ENCODE data around the gene CIT.
"Not testable (repeated sequence)": the region's sequence is repeated elsewhere in the genome, so short reads cannot be mapped to it uniquely, and the experiment has no call there.

CIT gene

GRCh38 chr12:119727600-119728443, 149.3 kb downstream of the CIT start:
- DNase-seq: no peak

DNA sequence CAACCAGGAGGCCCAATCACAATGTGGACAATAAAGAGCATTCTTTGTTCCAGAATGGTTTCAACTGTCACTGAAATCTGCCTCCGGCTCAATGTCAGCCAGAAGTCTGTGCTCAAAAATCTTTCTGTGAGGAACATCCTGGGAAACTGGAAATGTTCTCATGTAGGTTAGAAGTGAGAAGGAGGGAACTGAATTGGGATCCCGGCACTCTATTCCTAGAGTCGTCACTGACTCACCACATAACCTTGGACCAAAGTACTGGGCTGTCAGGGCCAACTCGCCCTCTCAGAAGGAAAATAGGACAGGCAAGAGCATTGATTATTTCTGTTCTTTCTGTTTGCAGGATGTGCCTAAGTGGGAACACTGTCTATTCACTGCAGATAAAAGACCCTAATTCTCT, 151.6 kb downstream of the CIT start:
- DNase-seq: no peak

DNA sequence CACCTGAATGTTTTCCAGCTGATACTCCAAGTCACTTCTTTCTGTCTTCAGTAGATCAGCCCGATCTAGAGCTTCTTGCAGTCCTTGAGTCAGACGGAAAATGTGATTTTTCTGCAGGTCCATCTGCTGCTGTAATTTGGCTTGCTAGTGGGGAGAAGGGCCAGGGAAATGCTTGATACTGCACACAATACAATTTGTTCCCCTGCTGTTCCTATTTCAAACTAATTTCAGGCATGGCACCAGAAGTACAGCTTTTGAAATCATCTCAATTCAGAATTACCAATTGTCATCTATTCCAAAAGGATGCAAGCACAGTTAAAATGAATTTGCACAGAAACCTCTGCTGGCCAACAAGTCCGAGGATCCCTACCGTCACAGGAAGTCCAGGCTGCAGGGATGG, 155.8 kb downstream of the CIT start:
- DNase-seq: no peak

DNA sequence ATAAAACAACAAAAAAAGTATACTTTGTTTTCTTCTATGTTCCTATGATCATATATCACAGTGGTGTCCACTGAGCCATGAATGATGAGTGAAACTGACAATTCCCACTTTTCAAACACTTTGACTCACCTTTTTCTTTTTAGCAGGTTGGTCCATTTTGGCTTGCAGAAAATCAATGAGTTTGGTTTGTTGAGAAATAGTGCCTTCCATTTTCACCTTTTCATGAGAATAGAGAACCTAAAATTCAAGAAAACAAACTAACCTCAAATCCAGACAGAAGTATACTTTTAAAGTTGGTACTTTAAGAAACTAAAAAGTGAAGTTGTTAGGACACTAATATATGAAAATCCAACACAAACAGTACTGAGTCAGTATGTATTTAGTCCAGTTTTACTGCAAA, 156.8 kb downstream of the CIT start:
- no peak for DNase-seq

- no peak for DNase-seq
Observed at GRCh38 chr12:119718141-119718540, 159.0 kb downstream of the CIT start.

DNA sequence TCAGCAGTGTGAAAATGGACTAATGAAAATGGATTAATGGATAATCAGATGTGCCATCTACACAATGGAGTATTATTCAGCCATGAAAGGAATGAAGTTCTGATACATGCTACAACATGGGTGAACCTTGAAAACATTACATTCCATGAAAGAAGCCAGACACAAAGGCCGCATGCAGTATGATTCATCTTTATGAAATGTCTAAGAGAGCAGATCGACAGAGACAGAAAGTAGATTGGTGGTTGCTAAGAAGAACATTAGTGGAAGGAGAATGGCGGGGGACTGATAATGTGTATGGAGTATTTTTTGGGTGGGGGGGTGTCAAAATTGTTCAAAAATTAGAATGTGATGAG, 161.9 kb downstream of the CIT start:
- DNase-seq: no peak

- DNase-seq: no peak
Observed at GRCh38 chr12:119714614-119715267, 162.4 kb downstream of the CIT start.

DNA sequence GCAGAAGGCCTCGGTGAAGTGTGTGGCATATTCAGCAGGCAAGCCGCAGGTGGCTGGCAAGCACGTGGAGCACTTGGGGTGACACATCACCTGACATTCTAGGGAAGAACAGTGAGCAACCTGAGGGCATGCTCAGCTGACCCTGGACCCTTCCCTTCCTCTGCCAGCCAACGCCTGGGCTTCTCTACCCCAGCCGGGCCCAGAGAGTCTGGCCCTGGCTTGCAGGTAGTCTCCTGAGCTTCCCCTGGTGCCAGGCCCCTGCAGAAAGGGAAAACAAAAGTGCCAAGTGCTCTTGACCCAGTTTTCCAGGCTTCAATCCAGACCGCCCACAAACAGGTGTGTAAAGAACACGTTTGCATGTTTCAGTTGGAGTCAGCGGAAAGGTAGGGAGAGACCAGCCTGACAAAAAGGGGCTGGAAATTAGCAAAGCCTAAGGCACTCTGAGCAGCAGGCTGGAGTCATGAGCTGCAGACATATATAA, 163.5 kb downstream of the CIT start:
- DNase-seq: no peak

GRCh38 chr12:119712721-119713120, 164.4 kb downstream of the CIT start:
- no peak for DNase-seq

DNA sequence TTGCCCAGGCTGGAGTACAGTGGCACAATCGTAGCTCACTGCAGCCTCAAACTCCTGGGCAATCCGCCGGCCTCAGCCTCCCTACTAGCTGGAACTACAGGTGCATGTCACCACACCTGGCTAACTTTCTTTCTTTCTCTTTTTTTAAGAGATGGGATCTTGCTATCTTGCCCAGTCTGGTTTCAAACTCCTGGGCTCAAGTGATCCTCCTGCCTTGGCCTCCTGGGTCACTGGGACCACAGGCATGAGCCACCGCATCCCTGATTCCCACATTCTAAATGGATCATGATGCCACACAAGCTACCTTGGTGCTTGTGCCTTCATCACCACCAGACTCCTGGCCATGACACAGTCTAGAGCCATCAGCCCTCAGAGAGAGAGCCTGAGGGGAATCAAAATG, 165.4 kb downstream of the CIT start:
- no peak for DNase-seq

- DNase-seq: no peak
Observed at GRCh38 chr12:119710965-119711551, 166.1 kb downstream of the CIT start.

DNA sequence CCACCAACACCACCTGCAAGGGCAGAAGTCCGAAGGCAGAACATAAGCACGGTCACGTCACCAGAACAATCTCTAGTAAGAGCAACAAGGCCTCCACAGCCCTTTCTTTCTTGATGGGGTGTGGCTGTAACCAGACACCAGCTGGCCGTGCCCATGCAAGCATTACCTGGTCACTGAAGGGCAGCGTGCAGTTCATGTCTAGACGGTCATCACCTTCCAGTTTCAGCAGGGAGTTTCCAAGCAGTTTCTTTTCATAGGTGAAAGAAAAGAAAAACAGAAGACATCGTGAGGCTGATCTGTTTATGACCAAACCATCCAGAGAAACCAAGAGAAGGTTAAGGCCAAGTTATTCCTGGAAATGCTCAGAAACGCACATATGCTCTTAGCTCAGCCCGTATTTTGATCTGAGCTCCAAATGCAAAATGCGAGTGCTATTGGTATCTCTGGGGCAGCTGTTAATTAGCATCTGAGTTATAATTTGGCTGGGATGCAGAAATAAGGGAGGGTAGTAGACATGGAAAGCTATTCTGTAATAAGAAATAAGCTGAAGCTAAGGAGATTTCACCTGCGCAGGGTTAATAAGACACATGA, 166.7 kb downstream of the CIT start:
- no peak for DNase-seq

DNA sequence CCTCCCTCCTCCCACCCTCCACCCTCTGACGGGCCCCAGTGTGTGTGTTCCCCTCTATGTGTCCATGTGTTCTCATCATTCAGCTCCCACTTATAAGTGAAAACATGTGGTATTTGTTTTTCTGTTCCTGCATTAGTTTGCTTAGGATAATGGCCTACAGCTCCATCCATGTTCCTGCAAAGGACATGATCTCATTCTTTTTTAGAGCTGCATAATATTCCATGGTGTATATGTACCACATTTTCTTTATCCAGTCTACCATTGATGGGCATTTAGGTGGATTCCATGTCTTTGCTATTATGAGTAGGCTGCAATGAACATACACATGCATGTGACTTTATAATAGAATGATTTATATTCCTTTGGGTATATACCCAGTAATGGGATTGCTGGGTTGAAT, 170.7 kb downstream of the CIT start:
- not testable (repeated sequence) for DNase-seq

- DNase-seq: no peak
Observed at GRCh38 chr12:119705182-119705581, 171.9 kb downstream of the CIT start.

- DNase-seq: no peak
Observed at GRCh38 chr12:119704065-119704747, 172.9 kb downstream of the CIT start.

- DNase-seq: no peak
Observed at GRCh38 chr12:119700078-119700477, 177.0 kb downstream of the CIT start.

GRCh38 chr12:119699199-119699760, 177.8 kb downstream of the CIT start:
- no peak for DNase-seq

GRCh38 chr12:119696943-119697342, 180.2 kb downstream of the CIT start:
- no peak for DNase-seq

DNA sequence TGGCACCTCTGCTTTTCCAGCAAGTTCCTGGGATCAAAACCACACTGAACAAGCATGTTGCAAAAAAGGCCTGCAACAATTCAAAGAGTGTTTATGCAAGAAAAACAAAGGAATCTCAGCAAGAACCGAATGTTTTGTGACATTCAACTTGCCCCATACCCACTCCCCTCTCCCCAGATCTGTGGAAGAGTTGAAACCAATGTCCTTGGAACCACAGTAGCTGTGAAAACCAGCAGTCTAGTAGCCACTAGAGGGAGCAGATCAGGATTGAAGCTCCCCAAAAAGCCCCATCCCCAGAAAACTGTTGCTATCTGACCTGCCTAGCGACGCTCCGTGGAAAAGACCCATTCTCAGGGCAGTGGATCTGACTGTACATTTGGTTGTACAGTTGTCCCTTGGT, 182.1 kb downstream of the CIT start:
- DNase-seq: no peak

DNA sequence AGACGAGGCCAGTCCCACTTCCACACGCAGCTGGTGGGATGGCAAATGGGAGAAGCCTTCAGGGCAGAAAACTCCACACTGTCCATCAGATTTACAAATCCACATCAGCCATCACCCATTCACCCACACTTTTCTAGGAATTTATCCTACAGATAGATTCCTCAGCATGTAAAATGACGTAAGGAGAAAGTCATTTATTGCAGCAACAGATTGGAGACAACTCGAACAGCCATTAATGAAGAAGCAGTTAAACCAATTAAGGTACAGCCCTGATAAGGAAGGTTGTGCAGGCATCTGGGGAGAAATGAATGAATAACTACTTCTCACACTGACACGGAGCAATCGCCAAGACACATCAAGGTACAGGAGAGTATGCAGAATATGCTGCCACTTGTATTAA, 183.0 kb downstream of the CIT start:
- no peak for DNase-seq

DNA sequence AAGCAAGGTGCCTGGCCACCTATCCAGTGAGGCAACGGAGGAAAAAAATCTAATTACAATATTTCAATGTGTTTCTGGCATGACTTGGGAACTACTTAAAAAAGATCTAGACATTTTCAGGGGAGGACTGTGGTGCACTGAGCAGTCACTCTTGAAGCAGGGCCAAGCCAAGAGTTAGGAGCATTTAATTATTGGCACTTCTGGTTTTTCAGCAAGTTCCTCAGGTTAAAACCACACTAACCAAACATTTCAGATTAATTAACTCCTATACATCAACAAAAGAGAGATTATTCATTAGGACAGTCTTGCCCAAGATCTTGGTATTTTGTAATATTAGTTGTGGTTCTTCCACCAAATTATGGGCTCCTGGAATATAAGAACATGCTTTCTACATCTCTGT, 183.6 kb downstream of the CIT start:
- DNase-seq: no peak

DNA sequence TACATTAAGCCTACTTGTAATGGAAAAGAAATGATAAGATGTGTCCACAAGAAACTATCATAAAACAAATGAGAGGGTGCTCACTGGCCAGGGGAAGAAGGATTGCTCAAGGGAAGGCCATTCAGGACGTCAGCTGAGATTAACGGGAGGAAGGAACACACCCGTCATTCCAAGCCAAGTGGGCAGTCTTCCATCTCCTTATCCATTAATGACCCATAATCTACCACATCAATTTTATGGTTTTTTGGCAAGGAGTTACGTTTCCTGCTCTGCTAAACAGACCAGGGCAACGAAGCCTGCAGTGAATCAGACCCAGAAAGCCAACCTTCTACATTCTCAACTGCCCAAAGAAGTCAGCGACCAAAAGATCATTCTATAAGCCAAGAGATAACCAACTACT, 184.1 kb downstream of the CIT start:
- DNase-seq: no peak

GRCh38 chr12:119692410-119692809, 184.7 kb downstream of the CIT start:
- DNase-seq: no peak

All from activated CD4-positive, alpha-beta T cell treated with anti-CD3 and anti-CD28 coated beads, Interleukin-2, amount 50 U/mL, for 1 hour (primary cell).